ENCODE data around the gene KRR1. TPM values are rescaled to one million over a fixed set of nuclear protein-coding genes. Genes with fewer than 3 reads are reported as not detected.

KRR1 gene
- total RNA-seq, 4 donors from 2014 or later, result 3.2 to 28.1 (median 11.7) TPM

DNA sequence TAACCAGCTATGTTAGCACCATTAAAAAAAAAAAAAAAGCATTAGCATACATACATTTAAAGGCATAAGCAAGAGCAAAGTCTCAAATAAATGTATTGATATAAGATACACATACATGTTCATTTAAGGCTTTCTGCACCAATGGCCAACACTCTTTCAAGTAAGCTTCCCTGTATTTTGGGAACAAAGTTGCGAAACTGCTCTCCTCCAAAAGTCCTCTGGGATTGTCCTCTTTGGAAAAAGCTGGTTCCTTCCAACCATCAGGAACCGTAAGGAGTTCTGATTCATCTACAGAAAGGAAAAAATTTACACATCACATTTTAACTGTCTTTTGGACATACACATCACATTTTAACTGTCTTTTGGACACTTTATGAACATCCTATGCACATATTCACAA is 3.2 kb downstream of the KRR1 start:
- Histone ChIP-seq H3K36me3 (peaks cover 0 to 16% (median 8%) of the 10 kb centered on the region in 4 donors), H3K9me3 (no peaks in the 10 kb centered on the region), H3K27me3 (no peaks in the 10 kb centered on the region), H3K4me3 (no peak overlapping the region), H3K27ac (no peak overlapping the region), H3K4me1 (peaks cover 9 to 21% (median 10%) of the 10 kb centered on the region in 4 donors)
- in situ Hi-C loops (cut with MboI; ENCODE audit: low pct_ligation_motif_present in 1 of 4, low pct_unique_long_range_greater_than_20kb in 1 of 4, low sequenced_read_pairs in 3 of 4) (loop anchor here in 2 of 4 donors (10.0 kb wide), 1 partner anchor 173 kb away; the partner anchor contains the start of genes CAPS2 (in 2 of the 2) and GLIPR1L1 (in 2 of the 2)), intact Hi-C loops (cut with DNase I; ENCODE audit: low total_unique reads) (no loop called here)
- WGBS, 2 donors (ENCODE audit: low coverage in 1 of 2), result 68 to 80% methylated on average over 2 of the region's 2 CpGs
- no peak for TF ChIP-seq EP300 (IDR thresholded peaks at IDR 0.05; ENCODE audit: low read depth)
- TF ChIP-seq CTCF (IDR thresholded peaks at IDR 0.05), result no peak
- no peak for TF ChIP-seq POLR2A (IDR thresholded peaks at IDR 0.05)
- no peak for TF ChIP-seq POLR2AphosphoS5 (IDR thresholded peaks at IDR 0.05)
- DNase-seq, result no peak

DNA sequence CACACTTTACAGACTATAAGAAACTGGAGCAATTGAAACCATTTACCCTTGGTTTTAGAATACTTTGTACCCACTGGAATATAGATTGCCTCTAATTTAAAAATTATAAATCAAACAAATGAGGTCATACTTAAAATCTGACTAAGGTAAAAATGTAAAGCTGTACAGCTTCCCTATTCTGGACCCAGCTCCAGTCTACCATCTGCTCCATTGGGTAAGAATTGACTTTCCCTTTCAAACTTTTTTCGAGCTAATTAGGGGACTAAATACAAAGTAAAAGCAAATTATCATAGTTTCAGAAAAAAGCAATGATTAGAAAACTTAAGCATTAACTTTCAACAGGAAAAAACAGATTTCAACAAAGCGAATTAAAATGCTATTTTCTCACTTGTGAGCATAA is 4.3 kb downstream of the KRR1 start:
- H3K36me3 ChIP-seq, result peaks cover 0 to 26% (median 10%) of the 10 kb centered on the region in 4 donors
- peaks cover 9 to 19% (median 10%) of the 10 kb centered on the region in 4 donors for H3K4me1 ChIP-seq
- 80 to 86% methylated on average over 2 of the region's 2 CpGs for WGBS, 2 donors (ENCODE audit: low coverage in 1 of 2)
- no peak overlapping the region for H3K4me3 ChIP-seq
- H3K27ac ChIP-seq, result no peak overlapping the region
- intact Hi-C loops (cut with DNase I; ENCODE audit: low total_unique reads) (loop anchor here (2.0 kb wide), 1 partner anchor 26 kb away; the partner anchor contains the start of gene GLIPR1), in situ Hi-C loops (cut with MboI; ENCODE audit: low pct_ligation_motif_present in 1 of 4, low pct_unique_long_range_greater_than_20kb in 1 of 4, low sequenced_read_pairs in 3 of 4) (loop anchor here in 2 of 4 donors (10.0 kb wide), 1 partner anchor 172 kb away; the partner anchor contains the start of genes CAPS2 (in 2 of the 2) and GLIPR1L1 (in 2 of the 2))
- no peak for DNase-seq
- no peak for TF ChIP-seq CTCF (IDR thresholded peaks at IDR 0.05)
- no peak for TF ChIP-seq POLR2A (IDR thresholded peaks at IDR 0.05)
- TF ChIP-seq EP300 (IDR thresholded peaks at IDR 0.05; ENCODE audit: low read depth), result no peak
- no peak for TF ChIP-seq POLR2AphosphoS5 (IDR thresholded peaks at IDR 0.05)
- H3K27me3 ChIP-seq, result no peaks in the 10 kb centered on the region
- no peaks in the 10 kb centered on the region for H3K9me3 ChIP-seq

DNA sequence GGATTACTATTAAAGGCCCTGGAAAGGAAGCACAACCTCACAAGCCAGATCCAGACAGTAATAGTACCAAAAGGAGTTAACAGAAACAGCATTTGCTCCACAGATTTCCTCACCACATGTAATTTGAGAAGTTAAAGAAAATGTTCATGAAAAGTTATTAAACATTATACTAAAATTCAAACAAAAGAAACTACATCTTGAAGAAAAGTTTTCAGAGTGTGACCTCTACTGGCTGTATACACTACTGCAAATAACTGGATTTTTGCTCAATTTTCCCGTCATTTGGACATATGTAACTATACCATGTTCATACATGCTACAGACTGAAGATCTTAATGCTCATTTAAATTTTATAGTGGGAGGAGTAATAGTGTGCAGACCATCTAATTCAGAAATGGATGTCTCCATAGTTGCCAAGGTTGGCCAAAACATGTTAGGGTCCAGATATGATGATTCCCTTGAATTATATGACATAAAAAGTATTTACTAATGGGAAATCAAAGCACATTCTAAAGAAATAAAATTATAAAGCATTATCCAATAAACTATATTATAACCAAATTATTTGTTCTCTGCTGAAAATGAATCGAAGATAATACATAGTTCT is 5.6 kb downstream of the KRR1 start:
- no peaks in the 10 kb centered on the region for H3K9me3 ChIP-seq
- DNase-seq, result no peak
- peaks cover 0 to 39% (median 15%) of the 10 kb centered on the region in 4 donors for H3K36me3 ChIP-seq
- no peak overlapping the region for H3K4me3 ChIP-seq
- 70 to 78% methylated on average over 2 of the region's 2 CpGs for WGBS, 2 donors (ENCODE audit: low coverage in 1 of 2)
- intact Hi-C loops (cut with DNase I; ENCODE audit: low total_unique reads) (loop anchor here (2.0 kb wide), 1 partner anchor 25 kb away; the partner anchor contains the start of gene GLIPR1), in situ Hi-C loops (cut with MboI; ENCODE audit: low pct_ligation_motif_present in 1 of 4, low pct_unique_long_range_greater_than_20kb in 1 of 4, low sequenced_read_pairs in 3 of 4) (loop anchor here in 2 of 4 donors (10.0 kb wide), 1 partner anchor 171 kb away; the partner anchor contains the start of genes CAPS2 (in 2 of the 2) and GLIPR1L1 (in 2 of the 2))
- peaks cover 9 to 14% (median 10%) of the 10 kb centered on the region in 4 donors for H3K4me1 ChIP-seq
- TF ChIP-seq POLR2AphosphoS5 (IDR thresholded peaks at IDR 0.05), result no peak
- peak; percentile 29 to 53 (median 38) for TF ChIP-seq CTCF (IDR thresholded peaks at IDR 0.05)
- no peaks in the 10 kb centered on the region for H3K27me3 ChIP-seq
- no peak overlapping the region for H3K27ac ChIP-seq

- Histone ChIP-seq H3K4me1 (no peaks in the 10 kb centered on the region), H3K4me3 (no peak overlapping the region), H3K27ac (no peak overlapping the region), H3K27me3 (no peaks in the 10 kb centered on the region), H3K36me3 (peaks cover 0 to 56% (median 24%) of the 10 kb centered on the region in 4 donors), H3K9me3 (no peaks in the 10 kb centered on the region)
- intact Hi-C loops (cut with DNase I; ENCODE audit: low total_unique reads), result no loop called here
- in situ Hi-C loops (cut with MboI; ENCODE audit: low pct_ligation_motif_present in 1 of 4, low pct_unique_long_range_greater_than_20kb in 1 of 4, low sequenced_read_pairs in 3 of 4), result loop anchor here in 2 of 4 donors (10.0 kb wide), 1 partner anchor 169 kb away; the partner anchor contains the start of genes CAPS2 (in 2 of the 2) and GLIPR1L1 (in 2 of the 2)
- TF ChIP-seq POLR2A (IDR thresholded peaks at IDR 0.05) (no peak), EP300 (IDR thresholded peaks at IDR 0.05; ENCODE audit: low read depth) (no peak), CTCF (IDR thresholded peaks at IDR 0.05) (no peak), POLR2AphosphoS5 (IDR thresholded peaks at IDR 0.05) (no peak)
- DNase-seq, result no peak
- 80 to 81% methylated on average over 3 of the region's 3 CpGs for WGBS, 2 donors (ENCODE audit: low coverage in 1 of 2)
Measured at GRCh38 chr12:75503866-75504265, 7.5 kb downstream of the KRR1 start.
